Gastroesophageal sphincter (tissue), 3 donors: ENCODE data around the gene KNOP1.

Experiments used
- CTCF ChIP-seq, 4 experiments: fragments of 200-600 bp in 2 of 4; fragments of 450-650 bp in 2 of 4; sonication (generic) in 1 of 4; IDR thresholded peaks; one replicate each; pipeline ENCODE4 v1.5.1; 2017 to 2019; ENCODE audit warnings: antibody characterized with exemption in 4 of 4, mild to moderate bottlenecking in 2 of 4, moderate library complexity in 2 of 4
- POLR2A ChIP-seq, 2 donors: fragments of 450-650 bp; IDR thresholded peaks; one replicate each; pipeline ENCODE4 v1.6.1; 2017; ENCODE audit warnings: antibody characterized with exemption in 2 of 2, mild to moderate bottlenecking in 2 of 2, moderate library complexity in 1 of 2

- no peak for TF ChIP-seq POLR2A (IDR thresholded peaks at IDR 0.05)
- no peak for TF ChIP-seq CTCF (IDR thresholded peaks at IDR 0.05)
Measured at GRCh38 chr16:19664166-19664565, 53.9 kb downstream of the KNOP1 start.
